IMR-90 (cell line): ENCODE data around the gene OR6X1. TPM values are rescaled to one million over a fixed set of nuclear protein-coding genes. Genes with fewer than 3 reads are reported as not detected.

Source experiments
- ATAC-seq: fragments of 200-7000 bp; cut with Tn5 transposase; 2 replicates; pipeline ENCODE4 v1.9.1; 2020; ENCODE audit warnings: low read depth, mild to moderate bottlenecking, moderate library complexity
- BruUV-seq: library from RNA; stranded (reverse); fragments of 400-500 nt; replicated peaks from 2 replicates; lab custom pipeline; 2021; lab: Mats Ljungman, UMichigan
- CTCF ChIA-PET: fragments of 300-600 bp; formaldehyde crosslinking; extraction: SDS; loops from one replicate; lab custom pipeline; 2021; ENCODE audit warnings: antibody characterized with exemption; lab: Yijun Ruan, JAX
- POLR2A ChIA-PET: fragments of 300-600 bp; sonication (Branson Sonifier 250); formaldehyde crosslinking; loops from one replicate; lab custom pipeline; 2022; ENCODE audit warnings: antibody characterized with exemption; ENCODE audit not compliant: unreplicated experiment; lab: Charles Lee
- DNase-seq: peaks from one replicate; pipeline ENCODE4 v3.0.0; 2013
- H2AFZ ChIP-seq: replicated peaks from 2 replicates; pipeline ENCODE3; 2013; ENCODE audit warnings: low read length, mild to moderate bottlenecking; ENCODE audit not compliant: poor library complexity
- H2AK5ac ChIP-seq: 2 replicates; pipeline ENCODE4 v1.6.1; 2013; ENCODE audit warnings: low read depth, low read length, inconsistent platforms
- H2AK9ac ChIP-seq: replicated peaks from 2 replicates; pipeline ENCODE3; 2013; ENCODE audit warnings: mild to moderate bottlenecking, low read depth, low read length, moderate library complexity; ENCODE audit not compliant: poor library complexity
- H2BK120ac ChIP-seq: 2 replicates; pipeline ENCODE4 v1.6.1; 2013; ENCODE audit warnings: low read depth, low read length, inconsistent platforms
- H2BK15ac ChIP-seq: 3 replicates; pipeline ENCODE4 v1.6.1; 2013; ENCODE audit warnings: low read depth, low read length, inconsistent platforms
- H2BK20ac ChIP-seq: 2 replicates; pipeline ENCODE4 v1.6.1; 2013; ENCODE audit warnings: low read depth, mild to moderate bottlenecking, inconsistent platforms, low read length, moderate library complexity
- H2BK5ac ChIP-seq: 2 replicates; pipeline ENCODE4 v1.6.1; 2013; ENCODE audit warnings: mild to moderate bottlenecking, low read depth, low read length, inconsistent platforms; ENCODE audit not compliant: poor library complexity, severe bottlenecking
- H3K14ac ChIP-seq: replicated peaks from 2 replicates; pipeline ENCODE4 v1.6.1; 2013; ENCODE audit warnings: low read depth, low read length, inconsistent platforms
- H3K18ac ChIP-seq: 2 replicates; pipeline ENCODE4 v1.6.1; 2013; ENCODE audit warnings: low read depth, low read length, control low read depth
- H3K23ac ChIP-seq: 2 replicates; pipeline ENCODE4 v1.6.1; 2013; ENCODE audit warnings: low read depth, low read length, inconsistent platforms
- H3K27ac ChIP-seq: 2 replicates; pipeline ENCODE4 v1.5.1; 2013; ENCODE audit warnings: mild to moderate bottlenecking, control low read depth, low read length; ENCODE audit not compliant: insufficient read depth
- H3K27me3 ChIP-seq: 2 replicates; pipeline ENCODE4 v1.6.1; 2013; ENCODE audit warnings: low read length; ENCODE audit not compliant: control insufficient read depth, insufficient read depth
- H3K36me3 ChIP-seq: 2 replicates; pipeline ENCODE4 v1.6.1; 2013; ENCODE audit warnings: low read length, mixed read lengths; ENCODE audit not compliant: control insufficient read depth, insufficient read depth
- H3K4ac ChIP-seq: 2 replicates; pipeline ENCODE4 v1.6.1; 2013; ENCODE audit warnings: low read depth, low read length, inconsistent platforms
- H3K4me1 ChIP-seq: 2 replicates; pipeline ENCODE4 v1.6.1; 2013; ENCODE audit warnings: low read length, mixed read lengths; ENCODE audit not compliant: control insufficient read depth, insufficient read depth
- H3K4me2 ChIP-seq: 2 replicates; pipeline ENCODE4 v1.6.1; 2013; ENCODE audit warnings: low read depth, mild to moderate bottlenecking, control low read depth, low read length, moderate library complexity
- H3K4me3 ChIP-seq: 2 replicates; pipeline ENCODE4 v1.5.1; 2013; ENCODE audit warnings: low read depth, mild to moderate bottlenecking, control low read depth, low read length, moderate library complexity; ENCODE audit not compliant: insufficient read depth
- H3K56ac ChIP-seq: 2 replicates; pipeline ENCODE4 v1.6.1; 2013; ENCODE audit warnings: low read length, inconsistent platforms; ENCODE audit not compliant: insufficient read depth; ENCODE audit errors: extremely low read depth
- H3K79me1 ChIP-seq, 2 experiments: 2 replicates each; pipeline ENCODE4 v1.6.1; 2013; ENCODE audit warnings: low read length in 2 of 2, inconsistent platforms in 1 of 2, low read depth in 1 of 2
- H3K9ac ChIP-seq: 2 replicates; pipeline ENCODE4 v1.6.1; 2013; ENCODE audit warnings: low read depth, low read length, control low read depth
- H3K9me1 ChIP-seq: 2 replicates; pipeline ENCODE4 v1.6.1; 2013; ENCODE audit warnings: low read length, inconsistent platforms; ENCODE audit not compliant: insufficient read depth
- H3K9me3 ChIP-seq: 2 replicates; pipeline ENCODE4 v1.6.1; 2013; ENCODE audit warnings: low read length; ENCODE audit not compliant: control insufficient read depth, insufficient read depth
- H4K20me1 ChIP-seq: 2 replicates; pipeline ENCODE4 v1.6.1; 2013; ENCODE audit warnings: low read length, inconsistent platforms; ENCODE audit not compliant: insufficient read depth
- H4K5ac ChIP-seq: 2 replicates; pipeline ENCODE4 v1.6.1; 2013; ENCODE audit warnings: mild to moderate bottlenecking, low read depth, low read length, control low read depth
- H4K8ac ChIP-seq, 2 experiments: 2 replicates each; pipeline ENCODE4 v1.6.1; 2013; ENCODE audit warnings: low read depth in 2 of 2, low read length in 2 of 2, control low read depth in 1 of 2, inconsistent platforms in 1 of 2
- H4K91ac ChIP-seq: 2 replicates; pipeline ENCODE4 v1.6.1; 2013; ENCODE audit warnings: low read depth, low read length, inconsistent platforms; ENCODE audit not compliant: insufficient read depth
- CEBPB ChIP-seq: IDR thresholded peaks from 2 replicates; pipeline ENCODE4 v1.6.1; 2012; ENCODE audit warnings: low read depth, low read length, improper control_type of control experiment
- CTCF ChIP-seq: conservative IDR thresholded peaks from 2 replicates; pipeline ENCODE4 v1.5.1; 2012; ENCODE audit warnings: mild to moderate bottlenecking, low read depth, low read length, improper control_type of control experiment
- FOS ChIP-seq: fragments of 150-350 bp; IDR thresholded peaks from 2 replicates; pipeline ENCODE4 v1.6.1; 2016; ENCODE audit warnings: low read depth, low read length
- MAFK ChIP-seq: IDR thresholded peaks from 2 replicates; pipeline ENCODE4 v1.6.1; 2012; ENCODE audit warnings: low read depth, low read length, improper control_type of control experiment
- MXI1 ChIP-seq: IDR thresholded peaks from 2 replicates; pipeline ENCODE4 v1.6.1; 2012; ENCODE audit warnings: low read depth, mild to moderate bottlenecking, low read length, moderate library complexity, borderline replicate concordance
- SMC3 ChIP-seq: fragments of 150-350 bp; IDR thresholded peaks from 2 replicates; pipeline ENCODE4 v1.6.1; 2016; ENCODE audit warnings: low read depth, mild to moderate bottlenecking, antibody characterized with exemption, low read length, moderate library complexity
- dilution Hi-C: fragments of 300-500 bp; cut with HindIII; formaldehyde crosslinking; loops from one replicate; pipeline ENCODE4 v1.14.3; 2018; ENCODE audit warnings: low sequenced_read_pairs; ENCODE audit not compliant: unreplicated experiment
- in situ Hi-C: fragments of 300-500 bp; cut with MboI; formaldehyde crosslinking; loops from 3 replicates; pipeline ENCODE4 v1.14.3; 2019; ENCODE audit warnings: low sequenced_read_pairs, inconsistent platforms, mixed read lengths
- intact Hi-C: fragments of 100-400 bp; cut with micrococcal nuclease; formaldehyde crosslinking; loops from 2 replicates; pipeline ENCODE4 v1.10.0; 2022
- polyA plus RNA-seq, 3 experiments: library from polyadenylated mRNA; depleted of rRNA; stranded (reverse); fragments of >200 nt; gene quantifications; 2 replicates each; pipeline ENCODE4 v1.2.3, GENCODE V29; 2012; ENCODE audit warnings: low replicate concordance in 1 of 3
- total RNA-seq: library from RNA; depleted of rRNA; stranded (reverse); fragments of >200 nt; gene quantifications from 2 replicates; pipeline ENCODE4 v1.2.3, GENCODE V29; 2012

Gene OR6X1
- total and polyA plus RNA-seq, 2 of the 4 experiments (the other 2 are of a cell fraction) = not detected

GRCh38 chr11:123762422-123762821, 8.1 kb upstream of the OR6X1 start:
- 0 out of 2 replicates have a peak, but pooled peaks cover 1% of the 10 kb centered on the region for H3K27me3 ChIP-seq
- no peak overlapping the region for H3K4me3 ChIP-seq
- no peaks in the 10 kb centered on the region for H4K20me1 ChIP-seq
- no peak overlapping the region for H3K14ac ChIP-seq
- no peak overlapping the region for H2AK5ac ChIP-seq
- no peaks in the 10 kb centered on the region for H3K4me1 ChIP-seq
- ChIA-PET CTCF (no interaction called here), POLR2A (no interaction called here)
- H3K56ac ChIP-seq = no peak overlapping the region
- H2BK15ac ChIP-seq = no peak overlapping the region
- intact Hi-C loops (no loop called here), dilution Hi-C loops (no loop called here), in situ Hi-C loops (no loop called here)
- no TSS peak for BruUV-seq
- H2BK5ac ChIP-seq = no peak overlapping the region
- H3K9me3 ChIP-seq = no peaks in the 10 kb centered on the region
- H4K91ac ChIP-seq = no peak overlapping the region
- H3K79me1 ChIP-seq = no peaks in the 10 kb centered on the region
- no peak overlapping the region for H3K18ac ChIP-seq
- ATAC-seq (no peak), DNase-seq (no peak)
- no peak overlapping the region for H3K27ac ChIP-seq
- H3K9me1 ChIP-seq = no peaks in the 10 kb centered on the region
- no peak overlapping the region for H3K9ac ChIP-seq
- H3K4me2 ChIP-seq = no peak overlapping the region
- no peak overlapping the region for H2AFZ ChIP-seq
- H3K23ac ChIP-seq = no peak overlapping the region
- H4K5ac ChIP-seq = no peak overlapping the region
- H3K4ac ChIP-seq = no peak overlapping the region
- TF ChIP-seq FOS (no peak), CEBPB (no peak), MXI1 (no peak), CTCF (no peak), SMC3 (no peak), MAFK (no peak)
- no peak overlapping the region for H2AK9ac ChIP-seq
- no peaks in the 10 kb centered on the region for H3K36me3 ChIP-seq
- H4K8ac ChIP-seq = no peak overlapping the region
- H2BK20ac ChIP-seq = no peak overlapping the region
- H2BK120ac ChIP-seq = no peak overlapping the region
